NCI-H2107 treated with DMSO at 0.1 percent for 48 hours (cell line): ENCODE measurements around the gene MBNL1.
"Not testable (repeated sequence)": the region's sequence is repeated elsewhere in the genome, so short reads cannot be mapped to it uniquely, and the experiment has no call there.

Experiments
- DNase-seq: peaks from one replicate; lab custom pipeline; 2025; ENCODE audit not compliant: unreplicated experiment; lab: John Stamatoyannopoulos, UW

The MBNL1 gene

GRCh38 chr3:152372633-152373032 is 103.9 kb downstream of the MBNL1 start:
- DNase-seq: not testable (repeated sequence)

GRCh38 chr3:152373379-152373778 is 104.7 kb downstream of the MBNL1 start:
- no peak for DNase-seq

- DNase-seq: no peak
Observed at GRCh38 chr3:152374262-152374990, 105.7 kb downstream of the MBNL1 start.

- DNase-seq: no peak
Observed at GRCh38 chr3:152375546-152375945, 106.8 kb downstream of the MBNL1 start.

- no peak for DNase-seq
Observed at GRCh38 chr3:152376351-152377183, 107.8 kb downstream of the MBNL1 start.

GRCh38 chr3:152377184-152377570 is 108.4 kb downstream of the MBNL1 start:
- DNase-seq: no peak

GRCh38 chr3:152379415-152380042 is 110.8 kb downstream of the MBNL1 start:
- DNase-seq: no peak

GRCh38 chr3:152380043-152380442 is 111.3 kb downstream of the MBNL1 start:
- DNase-seq: no peak

GRCh38 chr3:152381881-152382295 is 113.2 kb downstream of the MBNL1 start:
- DNase-seq: no peak

GRCh38 chr3:152382312-152383135 is 113.8 kb downstream of the MBNL1 start:
- DNase-seq: no peak

GRCh38 chr3:152383136-152383606 is 114.4 kb downstream of the MBNL1 start:
- DNase-seq: no peak

GRCh38 chr3:152384412-152384811 is 115.7 kb downstream of the MBNL1 start:
- DNase-seq: no peak

- no peak for DNase-seq
Observed at GRCh38 chr3:152385761-152386160, 117.0 kb downstream of the MBNL1 start.

GRCh38 chr3:152386208-152386607 is 117.5 kb downstream of the MBNL1 start:
- no peak for DNase-seq

- DNase-seq: no peak
Observed at GRCh38 chr3:152388631-152389030, 119.9 kb downstream of the MBNL1 start.

GRCh38 chr3:152389316-152389934 is 120.7 kb downstream of the MBNL1 start:
- no peak for DNase-seq

- no peak for DNase-seq
Observed at GRCh38 chr3:152390647-152391046, 121.9 kb downstream of the MBNL1 start.

- DNase-seq: no peak
Observed at GRCh38 chr3:152391671-152392070, 122.9 kb downstream of the MBNL1 start.

GRCh38 chr3:152392272-152392880 is 123.6 kb downstream of the MBNL1 start:
- DNase-seq: no peak

GRCh38 chr3:152394246-152394645 is 125.5 kb downstream of the MBNL1 start:
- no peak for DNase-seq
